GM21723 (cell line): ENCODE data around the gene NDUFS4.
"Not testable (repeated sequence)": the region's sequence is repeated elsewhere in the genome, so short reads cannot be mapped to it uniquely, and the experiment has no call there.

Experiments
- ATAC-seq: cut with Tn5 transposase; IDR thresholded peaks from one replicate; pipeline ENCODE4 v1.9.1; 2021; ENCODE audit warnings: mild to moderate bottlenecking, moderate library complexity; ENCODE audit not compliant: unreplicated experiment

Gene NDUFS4

DNA sequence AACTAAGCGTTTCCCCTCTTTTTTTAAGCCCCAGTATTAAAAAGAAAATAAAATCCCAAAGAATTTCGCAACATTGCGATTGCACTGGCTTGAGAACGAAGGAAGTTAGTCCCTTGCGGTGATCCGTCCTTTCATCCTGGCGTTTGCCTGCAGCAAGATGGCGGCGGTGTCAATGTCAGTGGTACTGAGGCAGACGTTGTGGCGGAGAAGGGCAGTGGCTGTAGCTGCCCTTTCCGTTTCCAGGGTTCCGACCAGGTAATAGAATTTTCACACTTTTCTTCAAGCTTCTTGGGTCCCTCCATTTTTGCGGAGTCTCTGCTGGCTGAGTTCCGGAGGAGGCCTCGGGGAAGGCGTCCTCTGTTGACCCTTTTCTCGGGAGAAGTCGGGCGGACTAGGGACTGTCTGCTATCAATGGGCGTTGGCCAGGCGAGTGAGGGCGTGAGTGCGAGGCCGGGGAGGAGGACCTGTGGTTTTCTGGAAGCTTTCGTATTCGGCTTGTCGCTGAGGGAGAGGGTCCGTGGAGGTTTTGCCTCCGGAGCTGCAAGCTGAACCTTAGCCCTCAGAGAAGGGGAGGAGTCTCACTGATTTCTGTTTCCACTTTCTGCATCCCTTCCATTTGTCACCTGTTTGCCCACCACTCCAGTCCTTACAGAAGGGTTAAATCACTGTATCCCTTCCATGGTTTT is at the start of gene NDUFS4:
TSS of gene NDUFS4 (plus strand) at position 134 of the 686 bp plus-strand sequence. CDS start at position 158, 24 bp downstream.
- peak; percentile 94 for ATAC-seq

DNA sequence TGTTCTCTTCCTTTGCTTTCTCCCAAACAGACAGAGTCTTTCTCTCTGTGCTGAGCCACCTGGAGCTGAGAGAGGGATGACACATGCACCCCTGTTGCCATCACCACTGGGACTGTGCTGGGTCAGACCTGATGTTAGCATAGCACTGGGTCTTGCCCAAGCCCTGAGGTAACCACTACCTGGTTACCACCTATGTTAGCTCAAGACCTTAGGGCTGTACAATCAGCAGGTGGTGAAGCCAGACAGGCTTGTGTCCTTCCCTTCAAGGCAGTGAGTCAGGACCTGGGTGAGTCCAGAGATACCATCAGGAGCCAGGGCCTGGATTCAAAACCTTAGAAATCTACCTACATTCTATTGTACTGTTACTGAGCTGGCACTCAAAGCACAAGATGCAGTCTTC is 47.9 kb upstream of the NDUFS4 start:
- ATAC-seq: no peak

DNA sequence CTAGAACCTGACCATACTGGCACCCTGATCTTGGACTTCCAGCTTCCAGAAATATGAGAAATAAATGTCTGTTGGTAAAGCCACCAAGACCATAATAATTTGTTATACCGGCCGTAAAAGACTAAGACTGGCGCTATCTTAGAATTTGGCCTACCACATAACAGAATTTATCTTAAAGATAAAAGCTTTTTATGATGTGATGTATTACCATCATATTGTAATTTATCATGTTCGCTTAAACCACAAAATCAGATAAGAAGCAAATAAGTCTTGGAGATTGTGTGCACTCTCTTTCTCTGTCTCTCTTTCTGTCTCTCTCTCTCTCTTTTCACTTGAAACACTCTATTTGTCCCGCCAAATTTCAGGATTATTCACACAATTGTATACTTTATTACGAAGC is 44.5 kb upstream of the NDUFS4 start:
- no peak for ATAC-seq

DNA sequence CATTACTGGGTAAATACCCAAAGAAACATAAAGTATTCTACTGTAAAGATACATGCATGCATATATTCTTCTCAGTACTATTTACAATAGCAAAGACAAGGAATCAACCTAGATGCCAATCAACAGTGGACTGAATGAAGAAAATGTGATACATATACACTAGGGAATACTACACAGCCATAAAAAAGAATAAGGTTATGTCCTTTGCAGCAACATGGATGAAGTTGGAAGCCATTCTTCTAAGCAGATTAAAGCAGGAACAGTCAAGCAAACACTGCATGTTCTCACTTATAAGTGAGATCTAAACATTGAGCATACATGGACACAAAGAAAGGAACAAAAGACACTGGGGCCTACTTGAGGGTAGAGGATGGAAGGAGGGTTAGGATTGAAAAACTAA is 39.6 kb upstream of the NDUFS4 start:
- ATAC-seq: no peak

DNA sequence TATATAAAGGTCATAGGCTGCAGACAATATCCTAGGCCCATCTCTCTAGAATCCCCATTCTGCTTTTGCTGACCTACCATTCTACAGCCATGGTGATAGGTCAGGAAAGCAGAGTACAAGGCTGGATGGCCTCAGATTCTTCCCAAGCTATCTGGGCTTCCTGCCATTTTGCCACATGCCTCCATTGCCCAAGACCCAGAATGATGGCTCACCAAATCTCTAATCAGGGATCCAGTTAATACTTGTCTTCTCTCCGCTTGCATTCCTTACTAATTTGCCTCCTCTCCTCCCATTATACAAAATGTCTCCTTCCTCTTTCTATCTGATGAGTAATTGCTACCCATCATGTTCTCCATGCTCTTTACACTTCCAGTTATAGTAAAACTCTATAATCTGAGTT is 22.7 kb upstream of the NDUFS4 start:
- ATAC-seq: no peak

DNA sequence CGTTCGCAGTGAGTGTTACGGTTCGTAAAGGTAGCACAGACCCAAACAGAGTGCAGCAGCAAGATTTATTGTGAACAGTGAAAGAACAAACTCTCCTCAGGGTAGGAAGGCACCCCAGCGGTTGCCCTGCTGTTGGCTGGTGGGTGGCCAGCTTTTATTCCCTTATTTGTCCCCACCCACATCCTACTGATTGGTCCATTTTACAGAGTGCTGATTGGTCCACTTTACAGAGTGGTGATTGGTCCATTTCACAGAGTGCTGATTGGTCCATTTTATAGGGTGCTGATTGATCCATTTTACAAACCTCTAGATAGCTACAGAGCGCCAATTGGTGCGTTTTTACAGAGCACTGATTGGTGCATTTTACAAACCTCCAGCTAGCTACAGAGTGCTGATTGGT is 19.7 kb upstream of the NDUFS4 start:
- not testable (repeated sequence) for ATAC-seq

DNA sequence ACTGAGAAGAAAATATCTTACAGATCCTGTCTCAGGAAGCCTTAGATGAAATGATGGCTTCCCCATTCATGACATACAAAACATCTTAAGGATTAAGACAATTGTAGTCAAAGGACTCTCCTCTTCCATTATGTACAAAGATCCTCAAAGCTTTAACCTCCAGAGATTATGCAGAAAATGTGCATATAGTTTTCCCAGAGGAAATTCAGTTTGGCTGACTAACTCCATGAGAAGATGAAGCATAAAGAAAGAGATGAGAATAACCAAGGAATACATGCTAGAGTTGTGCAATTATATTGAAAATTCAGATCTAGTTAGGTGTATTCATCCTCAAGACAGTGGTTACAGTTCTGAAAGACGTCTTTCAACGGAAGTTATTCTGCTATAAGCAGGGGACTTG is 18.6 kb upstream of the NDUFS4 start:
- no peak for ATAC-seq

DNA sequence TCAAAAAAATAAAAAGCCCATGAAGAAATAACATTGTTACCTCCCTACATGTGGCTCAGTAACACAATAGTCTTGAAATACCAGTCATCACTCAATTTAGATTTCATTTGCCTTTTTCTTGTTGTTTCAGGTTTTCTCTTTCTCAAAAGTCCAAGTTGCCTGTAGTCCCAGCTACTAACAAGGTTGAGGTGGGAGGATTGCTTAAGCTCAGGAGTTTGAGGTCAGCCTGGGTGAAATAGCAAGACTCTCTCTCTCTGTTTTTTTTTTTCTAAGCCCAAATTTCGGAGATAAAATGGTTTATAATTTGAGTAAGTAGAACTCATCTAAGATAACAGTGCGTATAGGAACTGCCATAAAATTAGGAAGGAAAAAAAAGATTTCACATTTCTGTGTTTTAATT is 17.5 kb upstream of the NDUFS4 start:
- ATAC-seq: no peak

DNA sequence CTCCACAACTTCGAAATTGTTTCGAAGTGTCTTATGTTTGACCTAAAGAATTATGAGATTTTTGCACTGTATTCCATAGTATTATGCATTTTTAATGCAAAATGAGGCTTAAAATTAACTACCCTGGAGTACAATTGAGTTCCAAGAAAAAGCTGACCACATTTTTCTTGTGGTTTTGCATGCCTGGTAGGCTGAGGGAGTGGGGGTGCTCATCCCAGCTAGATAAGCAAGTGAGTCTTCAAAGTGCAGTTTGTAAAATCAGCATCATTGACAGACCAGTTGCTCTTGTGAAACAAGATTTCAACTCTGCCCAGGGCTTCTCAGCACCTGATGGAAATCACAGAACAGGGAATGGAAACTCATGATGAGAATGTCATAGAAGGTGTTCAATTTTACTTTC is 17.0 kb upstream of the NDUFS4 start:
- no peak for ATAC-seq

DNA sequence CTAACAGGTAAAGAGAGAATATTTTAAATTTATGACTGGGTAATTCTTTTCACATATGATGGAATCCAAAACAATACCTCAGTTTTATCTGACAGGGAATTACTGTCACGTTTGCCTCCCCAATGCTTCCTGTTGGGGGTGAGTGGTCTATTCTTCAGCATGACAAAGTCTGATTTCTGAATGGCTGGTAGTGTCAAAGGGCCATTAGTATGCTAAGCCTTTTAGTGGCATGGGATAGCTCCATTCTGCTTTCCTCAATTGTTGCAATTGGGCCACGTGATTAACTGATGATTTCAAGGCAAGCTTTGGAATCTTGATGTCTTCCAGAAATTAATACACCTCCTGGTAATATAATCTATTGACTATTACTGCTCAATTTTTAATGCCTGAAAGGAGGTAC is 14.7 kb upstream of the NDUFS4 start:
- ATAC-seq: no peak

DNA sequence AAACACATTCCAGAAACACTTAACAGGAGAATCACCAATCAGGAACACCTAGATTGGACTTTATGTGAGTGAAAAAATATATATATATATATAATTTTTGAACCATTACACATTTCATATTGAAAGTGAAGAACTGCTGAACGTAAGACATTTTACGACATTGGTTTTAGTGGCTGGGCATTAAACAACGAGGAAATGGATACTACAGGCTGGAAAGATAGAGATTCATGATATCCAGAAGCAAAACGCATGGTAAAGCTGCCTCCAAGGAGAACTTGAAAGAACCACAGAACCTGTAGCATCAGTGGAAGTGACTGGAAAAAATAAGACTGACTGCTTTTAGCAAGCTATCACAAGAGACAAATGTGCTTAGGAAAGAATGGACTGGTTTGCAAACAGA is 13.2 kb upstream of the NDUFS4 start:
- ATAC-seq: no peak

DNA sequence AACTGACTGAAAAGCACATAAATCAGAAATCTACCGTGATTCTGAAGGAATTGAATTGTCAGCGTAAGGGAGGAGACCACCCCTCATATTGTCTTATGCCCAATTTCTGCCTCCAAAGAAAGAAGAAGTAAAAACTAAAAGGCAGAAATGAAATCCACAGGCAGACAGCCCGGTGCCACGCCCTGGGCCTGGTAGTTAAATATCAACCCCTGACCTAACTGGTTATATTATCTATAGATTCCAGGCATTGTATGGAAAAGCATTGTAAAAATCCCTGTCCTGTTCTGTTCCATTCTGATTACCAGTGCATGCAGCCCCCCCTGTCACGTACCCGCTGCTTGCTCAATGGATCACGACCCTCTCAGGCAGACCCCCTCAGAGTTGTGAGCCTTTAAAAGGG is 11.9 kb upstream of the NDUFS4 start:
- not testable (repeated sequence) for ATAC-seq

DNA sequence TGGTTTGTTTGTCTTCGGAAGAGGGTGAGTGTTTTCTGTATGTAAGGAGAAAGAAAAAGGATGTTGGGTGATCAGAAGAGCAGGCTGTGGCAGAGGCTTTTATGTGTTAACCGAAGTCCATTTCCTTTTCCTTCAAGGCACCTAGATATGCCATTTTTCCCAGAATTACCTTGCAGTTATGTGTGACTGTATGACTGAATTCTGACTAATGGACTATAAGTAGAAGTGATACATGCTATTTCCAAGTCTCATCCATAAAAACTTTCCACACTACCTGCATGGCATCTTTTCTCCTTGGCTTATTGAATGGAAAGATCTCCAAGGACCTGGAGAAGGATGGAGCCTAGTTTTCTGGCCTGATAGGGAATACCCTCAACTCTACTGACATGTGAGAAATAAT is 10.6 kb upstream of the NDUFS4 start:
- no peak for ATAC-seq

DNA sequence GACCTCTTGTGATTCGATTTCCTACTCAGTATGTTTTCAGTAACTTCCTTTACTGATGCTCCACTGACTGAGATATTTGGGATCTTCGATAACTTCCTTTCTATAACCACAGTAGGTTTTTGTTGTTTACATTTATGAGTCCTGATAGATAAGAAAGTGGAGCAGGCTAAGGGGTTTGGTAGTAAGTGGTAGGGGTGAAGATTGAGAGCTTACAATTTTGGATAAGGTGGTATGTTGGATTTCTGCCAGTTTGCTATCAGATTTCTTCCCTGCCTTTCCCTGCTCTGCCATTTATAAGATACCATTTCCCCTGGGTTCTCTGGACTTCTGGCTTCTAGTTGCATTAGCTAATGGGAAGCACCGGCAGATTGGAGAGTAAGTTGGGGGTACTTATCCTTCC is 7.9 kb upstream of the NDUFS4 start:
- ATAC-seq: no peak

DNA sequence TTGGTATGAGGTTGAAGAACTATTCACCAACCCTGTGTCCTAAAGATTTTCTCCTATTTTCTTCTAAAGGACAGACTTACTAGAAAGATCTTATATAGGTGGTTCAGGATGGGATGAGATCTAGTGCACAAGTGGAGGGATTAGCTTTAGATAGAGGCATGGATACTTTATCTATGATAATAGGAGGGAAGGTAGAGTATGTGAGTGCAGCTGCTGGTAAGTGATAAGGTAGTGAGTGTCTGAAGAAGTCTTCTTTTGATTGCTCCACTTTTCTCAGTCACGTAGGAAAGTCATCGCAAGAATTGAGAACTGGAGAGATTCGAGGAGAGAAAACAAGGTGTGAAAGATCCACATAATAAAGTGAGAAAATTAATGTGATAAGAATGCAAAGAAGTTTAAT is 6.0 kb upstream of the NDUFS4 start:
- no peak for ATAC-seq

DNA sequence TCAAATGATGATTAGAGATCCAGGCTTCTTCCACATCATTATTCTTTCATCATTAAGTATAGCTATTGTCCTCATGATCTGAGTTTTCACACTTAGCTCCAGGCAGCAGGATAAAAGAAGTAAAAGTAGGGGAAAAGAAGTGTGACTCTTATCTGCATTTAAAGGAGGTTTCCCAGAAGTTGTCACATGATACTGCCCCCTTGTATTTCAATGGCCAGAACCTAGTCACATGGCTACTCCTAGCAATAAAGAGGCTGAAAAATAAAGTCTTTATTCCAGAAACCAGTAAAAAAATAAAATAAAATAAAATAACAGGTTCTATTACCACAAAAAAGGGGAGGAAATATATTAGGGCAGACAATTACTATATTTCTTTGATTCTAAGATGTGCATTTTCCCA is 5.3 kb upstream of the NDUFS4 start:
- ATAC-seq: no peak

DNA sequence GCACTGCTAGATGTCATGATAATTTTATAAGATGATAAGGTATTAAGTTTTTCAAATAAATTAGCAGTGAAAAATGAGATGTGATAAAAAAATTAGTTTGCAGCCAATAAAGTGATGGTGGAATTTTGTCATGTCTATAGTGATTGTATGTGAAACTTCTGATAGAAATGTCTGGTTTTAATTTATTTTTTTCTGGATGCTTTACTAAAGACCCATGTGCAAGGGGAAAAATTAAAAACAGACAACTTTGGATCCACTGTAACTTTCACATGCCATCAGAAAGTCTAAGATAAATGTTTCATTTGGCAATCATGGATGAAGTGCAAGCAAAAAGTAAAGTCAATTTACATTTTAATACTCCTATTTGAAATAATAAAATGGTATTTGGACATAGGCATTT is 4.4 kb upstream of the NDUFS4 start:
- ATAC-seq: no peak

DNA sequence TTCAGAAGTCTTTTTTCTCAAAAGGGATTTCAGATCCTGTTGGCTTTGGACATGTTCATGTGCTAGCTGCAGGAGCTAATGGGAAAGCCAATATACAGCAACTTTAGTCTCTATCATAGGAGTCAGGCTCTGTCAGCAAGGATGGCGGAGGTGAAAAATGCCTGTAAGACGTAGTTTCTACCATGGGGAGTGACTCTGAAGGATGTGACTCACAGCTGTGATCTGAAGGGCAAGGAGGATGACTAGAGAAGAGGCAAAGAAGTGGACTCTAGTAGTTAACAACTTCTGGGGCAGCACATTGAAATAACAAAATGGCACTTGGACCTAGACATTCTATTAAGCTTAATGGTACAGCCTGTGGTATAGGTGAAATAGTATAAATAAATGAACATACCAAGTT is 3.1 kb upstream of the NDUFS4 start:
- ATAC-seq: no peak

DNA sequence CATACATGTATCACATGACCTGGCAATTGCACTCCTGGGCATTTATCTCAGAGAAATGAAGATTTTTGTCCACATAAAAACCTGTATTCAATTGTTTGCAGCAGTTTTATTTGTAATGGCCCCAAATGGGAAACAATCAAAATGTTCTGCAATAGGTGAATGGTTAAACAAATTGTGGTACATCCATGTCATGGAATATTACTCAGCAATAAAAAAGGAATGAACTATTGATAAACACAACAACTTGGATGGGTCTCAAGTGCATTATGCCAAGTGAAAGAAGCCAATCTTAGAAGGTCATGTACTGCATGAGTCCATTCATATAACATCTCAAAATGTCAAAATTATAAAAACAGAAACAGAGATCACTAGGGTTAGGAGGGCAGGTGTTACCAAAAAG is 1.5 kb upstream of the NDUFS4 start:
- ATAC-seq: no peak

DNA sequence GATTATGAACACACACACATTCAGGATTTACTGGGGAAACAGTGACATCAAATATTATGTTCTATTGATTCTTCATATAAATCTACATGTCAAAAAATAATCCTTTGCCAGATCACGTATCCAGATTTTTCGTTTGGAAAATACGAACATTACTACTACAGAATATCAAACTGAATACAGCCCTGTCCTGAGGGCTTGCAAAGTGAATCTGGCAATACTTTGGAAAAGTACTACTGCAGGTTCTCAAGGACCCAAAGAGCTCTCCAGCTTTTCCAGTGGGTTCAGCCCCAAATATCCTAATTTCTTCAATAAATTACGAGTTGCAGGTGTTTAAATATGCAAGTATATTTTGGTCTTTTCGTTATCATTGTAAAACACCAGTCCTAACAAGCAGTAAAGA is 411 bp upstream of the NDUFS4 start:
- peak; percentile 17 for ATAC-seq

DNA sequence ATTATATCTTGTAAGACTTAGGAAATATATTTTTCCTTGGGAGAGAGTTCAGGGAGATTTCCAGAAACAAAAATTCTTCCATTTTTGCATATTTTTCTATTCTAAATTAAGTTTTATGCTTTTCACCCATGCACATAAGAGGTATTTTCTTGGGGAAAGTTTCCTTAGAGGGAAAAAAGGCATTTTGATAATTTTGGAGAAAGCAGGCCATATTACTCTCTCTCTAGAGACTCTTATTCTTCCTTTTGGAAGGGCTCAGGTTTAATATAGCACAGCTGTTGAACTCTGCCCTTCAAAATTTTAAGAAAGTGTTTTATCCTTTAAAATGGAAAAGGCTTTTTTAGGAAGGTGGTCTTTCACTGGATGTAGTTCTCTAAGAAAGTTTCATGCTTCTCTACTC is 8.0 kb downstream of the NDUFS4 start:
- ATAC-seq: no peak

DNA sequence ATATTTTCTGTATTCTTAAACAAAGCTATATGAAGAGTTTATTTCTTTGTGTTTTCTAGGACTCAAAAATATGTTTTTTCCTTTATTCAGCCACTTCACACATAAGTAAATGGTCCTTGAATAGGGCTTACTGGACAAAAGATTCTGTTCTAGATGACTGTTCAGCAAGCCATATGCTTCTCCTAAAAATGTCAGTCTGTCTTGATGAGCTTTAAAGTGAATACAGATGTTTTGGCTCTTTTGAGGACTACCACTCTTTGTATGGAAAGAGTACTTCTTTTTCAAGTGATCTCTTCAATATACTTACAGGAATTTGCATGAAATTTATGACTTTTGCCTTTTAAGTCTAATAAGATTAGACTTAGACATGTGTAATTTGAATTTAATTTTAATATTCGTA is 8.4 kb downstream of the NDUFS4 start:
- ATAC-seq: no peak

DNA sequence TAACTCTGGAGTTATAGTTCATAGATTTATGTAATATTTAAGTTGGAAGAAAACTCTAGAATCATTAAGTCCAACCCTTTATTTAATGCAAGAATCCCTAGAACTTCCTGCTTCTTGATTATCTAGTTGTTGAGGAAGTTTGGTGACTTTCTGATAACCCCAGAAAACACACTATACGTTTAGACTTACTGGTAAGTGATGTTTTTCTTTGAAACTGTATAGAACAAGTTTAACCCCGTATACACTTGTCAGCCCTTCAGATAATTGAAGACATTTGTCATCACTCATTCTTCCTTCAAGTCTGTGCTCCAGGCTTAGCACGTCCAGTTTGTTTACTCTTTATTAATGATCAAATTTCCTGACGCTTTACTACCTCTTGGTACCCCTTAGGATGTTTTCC is 9.0 kb downstream of the NDUFS4 start:
- no peak for ATAC-seq
